Measurements from ENCODE around the gene DNAJB5. TPM values are rescaled to one million over a fixed set of nuclear protein-coding genes. Genes with fewer than 3 reads are reported as not detected.

The DNAJB5 gene
- polyA plus RNA-seq, 1 of the 3 experiments (the other 2 are of a cell fraction) = 3.3 TPM

DNA sequence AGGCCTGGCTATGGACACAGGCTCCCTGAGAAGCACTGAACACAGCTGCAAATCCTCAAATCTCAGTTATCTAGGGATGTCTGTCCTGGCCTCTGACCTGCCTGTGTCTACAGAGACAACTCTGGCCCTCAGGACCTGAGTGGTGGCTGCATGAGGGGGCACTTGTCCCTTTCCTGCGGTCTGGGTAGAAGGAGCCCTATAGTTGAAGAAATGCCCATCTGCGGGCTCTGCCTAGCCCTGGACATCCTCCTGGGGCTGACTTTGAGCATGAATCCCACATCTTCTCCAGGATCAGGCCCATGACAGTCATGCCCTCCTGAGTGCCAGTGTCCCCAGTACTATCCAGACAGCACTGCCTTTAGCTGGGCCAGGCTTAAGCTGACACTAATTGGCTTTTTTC is 10.0 kb downstream of the DNAJB5 start:
- Histone ChIP-seq H4K20me1 (ENCODE audit: insufficient read depth) (no peaks in the 10 kb centered on the region), H3K4me3 (ENCODE audit: low read depth in 2 of 2, low read length in 1 of 2) (no peak overlapping the region), H3K27me3 (ENCODE audit: insufficient read depth) (no peaks in the 10 kb centered on the region), H3K27ac (ENCODE audit: low read depth in 2 of 2, low read length in 1 of 2) (no peak overlapping the region), H3K9me2 (no peaks in the 10 kb centered on the region), H3K36me3 (replicated peaks in 1 of 2; ENCODE audit: control insufficient read depth in 1 of 2, insufficient read depth in 2 of 2, low read length in 1 of 2) (peaks cover 7 to 24% of the 10 kb centered on the region in 2 experiments), H3K79me2 (ENCODE audit: insufficient read depth) (no peaks in the 10 kb centered on the region), H3K4me1 (ENCODE audit: control insufficient read depth in 1 of 2, insufficient read depth in 2 of 2, low read depth in 1 of 2, low read length in 1 of 2) (peaks cover 0 to 4% of the 10 kb centered on the region in 2 experiments; a peak in 1 of 4 replicates), H2AFZ (ENCODE audit: low read depth) (no peak overlapping the region), H3K4me2 (no peak overlapping the region), H3K9me3 (no peaks in the 10 kb centered on the region), H3K9ac (no peak overlapping the region), H3F3A (replicated peaks; ENCODE audit: insufficient read depth) (peaks cover 3% of the 10 kb centered on the region)
- 100% methylated on average over 2 of the region's 2 CpGs for WGBS (ENCODE audit: low lambda C conversion rate)
- no peak for DNase-seq
- ChIA-PET POLR2A (no interaction called here), CTCF (interaction anchor here (4.1 kb wide), 1 partner anchor 100 kb away, joined by 24 read pairs; no protein-coding TSS in a partner anchor)
- TF ChIP-seq, protein P1, sequence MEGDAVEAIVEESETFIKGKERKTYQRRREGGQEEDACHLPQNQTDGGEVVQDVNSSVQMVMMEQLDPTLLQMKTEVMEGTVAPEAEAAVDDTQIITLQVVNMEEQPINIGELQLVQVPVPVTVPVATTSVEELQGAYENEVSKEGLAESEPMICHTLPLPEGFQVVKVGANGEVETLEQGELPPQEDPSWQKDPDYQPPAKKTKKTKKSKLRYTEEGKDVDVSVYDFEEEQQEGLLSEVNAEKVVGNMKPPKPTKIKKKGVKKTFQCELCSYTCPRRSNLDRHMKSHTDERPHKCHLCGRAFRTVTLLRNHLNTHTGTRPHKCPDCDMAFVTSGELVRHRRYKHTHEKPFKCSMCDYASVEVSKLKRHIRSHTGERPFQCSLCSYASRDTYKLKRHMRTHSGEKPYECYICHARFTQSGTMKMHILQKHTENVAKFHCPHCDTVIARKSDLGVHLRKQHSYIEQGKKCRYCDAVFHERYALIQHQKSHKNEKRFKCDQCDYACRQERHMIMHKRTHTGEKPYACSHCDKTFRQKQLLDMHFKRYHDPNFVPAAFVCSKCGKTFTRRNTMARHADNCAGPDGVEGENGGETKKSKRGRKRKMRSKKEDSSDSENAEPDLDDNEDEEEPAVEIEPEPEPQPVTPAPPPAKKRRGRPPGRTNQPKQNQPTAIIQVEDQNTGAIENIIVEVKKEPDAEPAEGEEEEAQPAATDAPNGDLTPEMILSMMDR (IDR thresholded peaks at IDR 0.05) = no peak
- TF ChIP-seq, protein P2, sequence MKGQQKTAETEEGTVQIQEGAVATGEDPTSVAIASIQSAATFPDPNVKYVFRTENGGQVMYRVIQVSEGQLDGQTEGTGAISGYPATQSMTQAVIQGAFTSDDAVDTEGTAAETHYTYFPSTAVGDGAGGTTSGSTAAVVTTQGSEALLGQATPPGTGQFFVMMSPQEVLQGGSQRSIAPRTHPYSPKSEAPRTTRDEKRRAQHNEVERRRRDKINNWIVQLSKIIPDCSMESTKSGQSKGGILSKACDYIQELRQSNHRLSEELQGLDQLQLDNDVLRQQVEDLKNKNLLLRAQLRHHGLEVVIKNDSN (IDR thresholded peaks at IDR 0.05; ENCODE audit: borderline replicate concordance, low read depth) = no peak
- TF ChIP-seq RXRA (IDR thresholded peaks at IDR 0.05; ENCODE audit: borderline replicate concordance, low read depth) = no peak

DNA sequence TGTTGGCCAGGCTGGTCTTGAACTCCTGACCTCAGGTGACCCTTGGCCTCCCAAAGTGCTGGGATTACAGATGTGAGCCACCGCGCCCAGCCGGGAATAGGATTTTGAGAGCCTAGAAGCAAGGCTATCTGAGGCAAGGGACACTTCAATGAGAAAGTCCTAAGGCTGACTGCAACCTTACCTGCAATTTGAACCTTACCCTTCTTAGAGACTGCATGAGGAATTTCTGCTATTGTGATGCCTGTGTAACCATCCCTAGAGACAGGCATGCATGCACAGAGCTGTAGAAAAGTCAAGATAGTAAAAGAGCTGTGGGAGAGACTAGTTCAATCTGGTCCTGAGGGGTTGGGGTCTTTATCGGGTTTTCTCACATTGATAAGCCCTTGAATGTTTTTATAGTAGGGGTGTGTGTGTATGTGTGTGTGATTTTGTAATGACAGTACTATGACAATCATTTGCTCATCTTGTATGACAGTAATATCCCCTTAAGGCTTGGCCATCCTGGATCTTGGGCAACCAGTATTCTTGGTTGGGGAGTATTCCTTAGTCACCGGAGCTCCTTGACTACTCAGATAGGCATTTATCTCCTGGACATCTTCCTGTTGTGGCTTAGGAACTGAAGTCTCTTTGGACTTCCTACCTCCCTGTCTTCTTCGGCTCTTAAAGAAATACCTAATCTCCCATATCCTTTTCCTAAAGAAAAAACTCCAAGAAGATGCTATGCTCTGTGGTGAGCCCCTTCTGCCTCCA is 11.2 kb downstream of the DNAJB5 start:
- Histone ChIP-seq H3K79me2 (ENCODE audit: insufficient read depth) (no peaks in the 10 kb centered on the region), H3K27ac (ENCODE audit: low read depth in 2 of 2, low read length in 1 of 2) (no peak overlapping the region), H3K27me3 (ENCODE audit: insufficient read depth) (no peaks in the 10 kb centered on the region), H2AFZ (ENCODE audit: low read depth) (no peak overlapping the region), H4K20me1 (ENCODE audit: insufficient read depth) (no peaks in the 10 kb centered on the region), H3K9me3 (no peaks in the 10 kb centered on the region), H3K36me3 (replicated peaks in 1 of 2; ENCODE audit: control insufficient read depth in 1 of 2, insufficient read depth in 2 of 2, low read length in 1 of 2) (peaks cover 7 to 24% of the 10 kb centered on the region in 2 experiments), H3K4me3 (ENCODE audit: low read depth in 2 of 2, low read length in 1 of 2) (no peak overlapping the region), H3F3A (replicated peaks; ENCODE audit: insufficient read depth) (no peaks in the 10 kb centered on the region), H3K9ac (no peak overlapping the region), H3K4me1 (ENCODE audit: control insufficient read depth in 1 of 2, insufficient read depth in 2 of 2, low read depth in 1 of 2, low read length in 1 of 2) (no peaks in the 10 kb centered on the region), H3K9me2 (no peaks in the 10 kb centered on the region), H3K4me2 (no peak overlapping the region)
- ChIA-PET CTCF (interaction anchor here (0.8 to 1.6 kb wide), 3 partner anchors 9 to 553 kb away, joined by 3 to 7 read pairs (median 3); no protein-coding TSS in a partner anchor), POLR2A (interaction anchor here (0.6 kb wide), 1 partner anchor 11 kb away, joined by 3 read pairs; the partner anchor contains the start of gene DNAJB5)
- peak; percentile 0 for DNase-seq
- TF ChIP-seq FOXM1 (IDR thresholded peaks at IDR 0.05; ENCODE audit: low read depth) (no peak), GABPA (IDR thresholded peaks at IDR 0.05; ENCODE audit: low read depth) (no peak), NFIC (IDR thresholded peaks at IDR 0.05; ENCODE audit: borderline replicate concordance) (no peak), TCF12 (IDR thresholded peaks at IDR 0.05) (no peak), GATA2 (CRISPR knock-in tag; IDR thresholded peaks at IDR 0.05) (no peak), YY1 (IDR thresholded peaks at IDR 0.05; ENCODE audit: low read depth) (no peak), MXI1 (IDR thresholded peaks at IDR 0.05; ENCODE audit: low read depth, low read length) (no peak), FOSL2 (IDR thresholded peaks at IDR 0.05; ENCODE audit: borderline replicate concordance, low read depth) (no peak), EP300 (IDR thresholded peaks at IDR 0.05; ENCODE audit: borderline replicate concordance in 1 of 2, low read depth in 1 of 2, low read length in 1 of 2) (no peak), CHD2 (IDR thresholded peaks at IDR 0.05; ENCODE audit: low read length, partially characterized antibody) (no peak), JUND (IDR thresholded peaks at IDR 0.05) (no peak), RXRA (IDR thresholded peaks at IDR 0.05; ENCODE audit: borderline replicate concordance, low read depth) (no peak)
- TF ChIP-seq, protein P3, sequence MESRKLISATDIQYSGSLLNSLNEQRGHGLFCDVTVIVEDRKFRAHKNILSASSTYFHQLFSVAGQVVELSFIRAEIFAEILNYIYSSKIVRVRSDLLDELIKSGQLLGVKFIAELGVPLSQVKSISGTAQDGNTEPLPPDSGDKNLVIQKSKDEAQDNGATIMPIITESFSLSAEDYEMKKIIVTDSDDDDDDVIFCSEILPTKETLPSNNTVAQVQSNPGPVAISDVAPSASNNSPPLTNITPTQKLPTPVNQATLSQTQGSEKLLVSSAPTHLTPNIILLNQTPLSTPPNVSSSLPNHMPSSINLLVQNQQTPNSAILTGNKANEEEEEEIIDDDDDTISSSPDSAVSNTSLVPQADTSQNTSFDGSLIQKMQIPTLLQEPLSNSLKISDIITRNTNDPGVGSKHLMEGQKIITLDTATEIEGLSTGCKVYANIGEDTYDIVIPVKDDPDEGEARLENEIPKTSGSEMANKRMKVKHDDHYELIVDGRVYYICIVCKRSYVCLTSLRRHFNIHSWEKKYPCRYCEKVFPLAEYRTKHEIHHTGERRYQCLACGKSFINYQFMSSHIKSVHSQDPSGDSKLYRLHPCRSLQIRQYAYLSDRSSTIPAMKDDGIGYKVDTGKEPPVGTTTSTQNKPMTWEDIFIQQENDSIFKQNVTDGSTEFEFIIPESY (IDR thresholded peaks at IDR 0.05; ENCODE audit: borderline replicate concordance, low read depth) = no peak
- TF ChIP-seq, protein P4, sequence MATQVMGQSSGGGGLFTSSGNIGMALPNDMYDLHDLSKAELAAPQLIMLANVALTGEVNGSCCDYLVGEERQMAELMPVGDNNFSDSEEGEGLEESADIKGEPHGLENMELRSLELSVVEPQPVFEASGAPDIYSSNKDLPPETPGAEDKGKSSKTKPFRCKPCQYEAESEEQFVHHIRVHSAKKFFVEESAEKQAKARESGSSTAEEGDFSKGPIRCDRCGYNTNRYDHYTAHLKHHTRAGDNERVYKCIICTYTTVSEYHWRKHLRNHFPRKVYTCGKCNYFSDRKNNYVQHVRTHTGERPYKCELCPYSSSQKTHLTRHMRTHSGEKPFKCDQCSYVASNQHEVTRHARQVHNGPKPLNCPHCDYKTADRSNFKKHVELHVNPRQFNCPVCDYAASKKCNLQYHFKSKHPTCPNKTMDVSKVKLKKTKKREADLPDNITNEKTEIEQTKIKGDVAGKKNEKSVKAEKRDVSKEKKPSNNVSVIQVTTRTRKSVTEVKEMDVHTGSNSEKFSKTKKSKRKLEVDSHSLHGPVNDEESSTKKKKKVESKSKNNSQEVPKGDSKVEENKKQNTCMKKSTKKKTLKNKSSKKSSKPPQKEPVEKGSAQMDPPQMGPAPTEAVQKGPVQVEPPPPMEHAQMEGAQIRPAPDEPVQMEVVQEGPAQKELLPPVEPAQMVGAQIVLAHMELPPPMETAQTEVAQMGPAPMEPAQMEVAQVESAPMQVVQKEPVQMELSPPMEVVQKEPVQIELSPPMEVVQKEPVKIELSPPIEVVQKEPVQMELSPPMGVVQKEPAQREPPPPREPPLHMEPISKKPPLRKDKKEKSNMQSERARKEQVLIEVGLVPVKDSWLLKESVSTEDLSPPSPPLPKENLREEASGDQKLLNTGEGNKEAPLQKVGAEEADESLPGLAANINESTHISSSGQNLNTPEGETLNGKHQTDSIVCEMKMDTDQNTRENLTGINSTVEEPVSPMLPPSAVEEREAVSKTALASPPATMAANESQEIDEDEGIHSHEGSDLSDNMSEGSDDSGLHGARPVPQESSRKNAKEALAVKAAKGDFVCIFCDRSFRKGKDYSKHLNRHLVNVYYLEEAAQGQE (IDR thresholded peaks at IDR 0.05; ENCODE audit: low read depth, low read length) = no peak
- 80% methylated on average over 6 of the region's 6 CpGs for WGBS (ENCODE audit: low lambda C conversion rate)
